ENCODE results near the gene TMEM182.

DNA sequence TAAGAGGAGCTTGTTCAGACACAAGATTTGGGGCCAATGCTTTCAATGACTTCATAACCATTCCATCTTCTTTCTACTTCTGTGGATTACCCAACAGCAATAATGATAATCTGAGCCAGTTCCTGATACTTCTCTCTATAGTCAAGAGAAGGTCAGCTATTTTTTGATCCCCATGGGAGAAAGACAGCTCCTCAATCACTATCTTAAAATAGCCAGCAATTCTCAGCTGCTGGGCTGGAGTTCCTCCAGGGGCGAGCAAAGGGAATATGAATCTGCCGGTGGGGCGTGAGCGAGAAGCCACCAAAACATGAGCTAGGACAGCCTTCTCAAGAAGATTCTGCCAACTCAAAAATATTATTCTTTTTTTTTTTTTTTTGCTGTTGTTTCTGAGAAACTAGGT, at the start of gene TMEM182:
- TF ChIP-seq, protein P1, sequence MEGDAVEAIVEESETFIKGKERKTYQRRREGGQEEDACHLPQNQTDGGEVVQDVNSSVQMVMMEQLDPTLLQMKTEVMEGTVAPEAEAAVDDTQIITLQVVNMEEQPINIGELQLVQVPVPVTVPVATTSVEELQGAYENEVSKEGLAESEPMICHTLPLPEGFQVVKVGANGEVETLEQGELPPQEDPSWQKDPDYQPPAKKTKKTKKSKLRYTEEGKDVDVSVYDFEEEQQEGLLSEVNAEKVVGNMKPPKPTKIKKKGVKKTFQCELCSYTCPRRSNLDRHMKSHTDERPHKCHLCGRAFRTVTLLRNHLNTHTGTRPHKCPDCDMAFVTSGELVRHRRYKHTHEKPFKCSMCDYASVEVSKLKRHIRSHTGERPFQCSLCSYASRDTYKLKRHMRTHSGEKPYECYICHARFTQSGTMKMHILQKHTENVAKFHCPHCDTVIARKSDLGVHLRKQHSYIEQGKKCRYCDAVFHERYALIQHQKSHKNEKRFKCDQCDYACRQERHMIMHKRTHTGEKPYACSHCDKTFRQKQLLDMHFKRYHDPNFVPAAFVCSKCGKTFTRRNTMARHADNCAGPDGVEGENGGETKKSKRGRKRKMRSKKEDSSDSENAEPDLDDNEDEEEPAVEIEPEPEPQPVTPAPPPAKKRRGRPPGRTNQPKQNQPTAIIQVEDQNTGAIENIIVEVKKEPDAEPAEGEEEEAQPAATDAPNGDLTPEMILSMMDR (IDR thresholded peaks at IDR 0.05), result no peak
- no peak for TF ChIP-seq POLR2A (IDR thresholded peaks at IDR 0.05)
